Transverse colon (tissue), 3 donors: Measurements from ENCODE around the gene CNTF.

ENCODE experiments used
- CTCF ChIP-seq, 5 experiments: fragments of 200-600 bp in 3 of 5; fragments of 450-650 bp in 2 of 5; sonication (generic) in 3 of 5; IDR thresholded peaks; 1 replicate in 2 of 5; 2 replicates in 3 of 5; pipeline ENCODE4 v1.5.1; 2016 to 2017; ENCODE audit warnings: antibody characterized with exemption in 5 of 5, inconsistent platforms in 3 of 5, mild to moderate bottlenecking in 2 of 5, moderate library complexity in 1 of 5
- POLR2A ChIP-seq: fragments of 450-650 bp; IDR thresholded peaks from one replicate; pipeline ENCODE4 v1.6.1; 2016; ENCODE audit warnings: antibody characterized with exemption, mild to moderate bottlenecking, moderate library complexity

- TF ChIP-seq POLR2A = no peak
- peak; percentile 36 to 54 (median 50) for TF ChIP-seq CTCF (IDR thresholded peaks at IDR 0.05)
Measured at GRCh38 chr11:58629857-58630256, 7.4 kb downstream of the CNTF start.
